KMS-11 (cell line): ENCODE measurements around the gene SLC6A5.

Experiments used
- H2AFZ ChIP-seq: fragments of 200-600 bp; sonication (generic); 2 replicates; pipeline ENCODE4 v1.6.1; 2016; ENCODE audit warnings: antibody characterized with exemption, mixed run types, low read depth
- H3K27ac ChIP-seq: fragments of 200-600 bp; sonication (generic); 2 replicates; pipeline ENCODE4 v1.6.1; 2016; ENCODE audit warnings: mild to moderate bottlenecking, mixed run types
- H3K27me3 ChIP-seq: fragments of 200-600 bp; sonication (generic); 2 replicates; pipeline ENCODE4 v1.6.1; 2017; ENCODE audit warnings: mild to moderate bottlenecking, low read depth, mixed run types, moderate library complexity; ENCODE audit not compliant: insufficient read depth
- H3K36me3 ChIP-seq: fragments of 200-600 bp; sonication (generic); 2 replicates; pipeline ENCODE4 v1.6.1; 2017; ENCODE audit warnings: mild to moderate bottlenecking, mixed run types; ENCODE audit not compliant: insufficient read depth
- H3K4me1 ChIP-seq: fragments of 200-600 bp; sonication (generic); 2 replicates; pipeline ENCODE4 v1.6.1; 2016; ENCODE audit warnings: mild to moderate bottlenecking, low read depth, mixed run types; ENCODE audit not compliant: poor library complexity, severe bottlenecking
- H3K4me2 ChIP-seq: fragments of 200-600 bp; sonication (generic); 2 replicates; pipeline ENCODE4 v1.7.0; 2016; ENCODE audit warnings: mild to moderate bottlenecking, mixed run types
- H3K4me3 ChIP-seq: fragments of 200-600 bp; sonication (generic); IDR thresholded peaks from 2 replicates; pipeline ENCODE4 v1.6.1; 2017; ENCODE audit warnings: low read depth, low read length, mixed read lengths; ENCODE audit not compliant: insufficient read depth
- H3K79me2 ChIP-seq: fragments of 200-600 bp; sonication (generic); 2 replicates; pipeline ENCODE4 v1.6.1; 2016; ENCODE audit warnings: low read depth, mixed run types; ENCODE audit not compliant: insufficient read depth
- H3K9ac ChIP-seq: fragments of 200-600 bp; sonication (generic); 2 replicates; pipeline ENCODE4 v1.6.1; 2016; ENCODE audit warnings: mild to moderate bottlenecking, mixed run types
- H4K20me1 ChIP-seq: fragments of 200-600 bp; sonication (generic); 2 replicates; pipeline ENCODE4 v1.6.1; 2016; ENCODE audit warnings: mild to moderate bottlenecking, mixed run types; ENCODE audit not compliant: insufficient read depth
- CTCF ChIP-seq: fragments of 200-600 bp; sonication (generic); conservative IDR thresholded peaks from 2 replicates; pipeline ENCODE4 v1.6.1; 2017; ENCODE audit warnings: low read depth, mild to moderate bottlenecking, antibody characterized with exemption, low read length, moderate library complexity, mixed read lengths

The SLC6A5 gene

GRCh38 chr11:20627701-20628100 is 28.3 kb downstream of the SLC6A5 start:
- no peak overlapping the region; the same call in 1 of the 2 replicates for H3K9ac ChIP-seq
- H3K27me3 ChIP-seq: no peaks in the 10 kb centered on the region
- H3K4me1 ChIP-seq: peaks cover 72% of the 10 kb centered on the region
- peak overlapping the region; percentile 47 for H3K27ac ChIP-seq
- no peaks in the 10 kb centered on the region for H3K79me2 ChIP-seq
- no peaks in the 10 kb centered on the region for H3K36me3 ChIP-seq
- peak overlapping the region; percentile 56 for H3K4me2 ChIP-seq
- H2AFZ ChIP-seq: peak overlapping the region; percentile 30
- no peak for TF ChIP-seq CTCF
- no peak overlapping the region for H3K4me3 ChIP-seq
- H4K20me1 ChIP-seq: no peaks in the 10 kb centered on the region

GRCh38 chr11:20631519-20632168 is 32.2 kb downstream of the SLC6A5 start:
- Histone ChIP-seq H3K9ac (peak overlapping the region; percentile 13; the same call in 1 of the 2 replicates), H3K4me2 (peak overlapping the region; percentile 47), H2AFZ (peak overlapping the region; percentile 46; the same call in 1 of the 2 replicates), H3K27ac (peak overlapping the region; percentile 59), H3K36me3 (no peaks in the 10 kb centered on the region), H3K4me3 (no peak overlapping the region), H3K4me1 (peaks cover 59% of the 10 kb centered on the region), H3K27me3 (no peaks in the 10 kb centered on the region), H3K79me2 (no peaks in the 10 kb centered on the region), H4K20me1 (no peaks in the 10 kb centered on the region)
- TF ChIP-seq CTCF: no peak

GRCh38 chr11:20632169-20632532 is 32.7 kb downstream of the SLC6A5 start:
- no peak for TF ChIP-seq CTCF
- Histone ChIP-seq H3K4me1 (peaks cover 56% of the 10 kb centered on the region), H3K36me3 (no peaks in the 10 kb centered on the region), H3K79me2 (no peaks in the 10 kb centered on the region), H2AFZ (no peak overlapping the region), H4K20me1 (no peaks in the 10 kb centered on the region), H3K4me3 (no peak overlapping the region), H3K4me2 (no peak overlapping the region), H3K9ac (no peak overlapping the region), H3K27ac (no peak overlapping the region), H3K27me3 (no peaks in the 10 kb centered on the region)

GRCh38 chr11:20634044-20634443 is 34.6 kb downstream of the SLC6A5 start:
- Histone ChIP-seq H3K9ac (no peak overlapping the region), H4K20me1 (no peaks in the 10 kb centered on the region), H3K4me2 (no peak overlapping the region), H2AFZ (no peak overlapping the region), H3K27me3 (no peaks in the 10 kb centered on the region), H3K27ac (no peak overlapping the region), H3K4me1 (peaks cover 37% of the 10 kb centered on the region), H3K4me3 (no peak overlapping the region), H3K36me3 (no peaks in the 10 kb centered on the region), H3K79me2 (no peaks in the 10 kb centered on the region)
- TF ChIP-seq CTCF: no peak
